ENCODE measurements around the gene GPR162. TPM values are rescaled to one million over a fixed set of nuclear protein-coding genes. Genes with fewer than 3 reads are reported as not detected.

Gene GPR162
- total and polyA plus RNA-seq, 2 of the 4 experiments (the other 2 are of a cell fraction): 2.9 to 6.0 TPM

DNA sequence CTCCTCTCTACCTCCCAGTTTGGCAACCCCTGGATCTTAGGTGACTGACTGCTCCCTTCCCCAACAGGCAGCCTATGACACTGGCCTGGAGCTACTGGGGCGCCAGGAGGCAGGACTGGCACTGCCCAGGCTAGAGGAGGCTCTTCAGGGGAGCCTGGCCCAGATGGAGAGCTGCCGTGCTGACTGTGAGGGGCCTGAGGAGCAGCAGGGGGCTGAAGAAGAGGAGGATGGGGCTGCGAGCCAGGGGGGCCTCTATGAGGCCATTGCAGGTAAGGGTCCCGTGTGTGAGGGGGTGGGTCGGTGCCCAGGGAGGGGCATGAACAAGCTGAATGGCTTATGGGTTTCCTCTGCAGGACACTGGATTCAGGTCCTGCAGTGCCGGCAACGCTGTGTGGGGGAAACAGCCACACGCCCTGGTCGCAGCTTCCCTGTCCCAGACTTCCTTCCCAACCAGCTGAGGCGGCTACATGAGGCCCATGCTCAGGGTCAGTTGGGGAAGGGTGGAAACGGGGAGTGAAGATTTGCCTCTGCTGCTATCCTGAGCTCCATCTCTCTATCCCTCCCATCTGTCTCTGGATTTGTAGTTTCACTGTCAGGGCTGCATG is 8.8 kb downstream of the GPR162 start:
- Histone ChIP-seq H3K4me2 (ENCODE audit: low read depth, low read length) (peak overlapping the region; percentile 85; the same call in 1 of the 2 replicates), H3K27me3 (ENCODE audit: control insufficient read depth, insufficient read depth, low read length) (no peaks in the 10 kb centered on the region), H3K79me1 (ENCODE audit: low read depth in 1 of 2, low read length in 2 of 2) (peaks cover 17 to 69% of the 10 kb centered on the region in 2 experiments), H3K9me1 (ENCODE audit: insufficient read depth, low read length) (peaks cover 6% of the 10 kb centered on the region; the same call in 1 of the 2 replicates), H3K14ac (replicated peaks; ENCODE audit: low read depth, low read length) (peak overlapping the region; percentile 41), H4K5ac (ENCODE audit: low read depth, low read length) (peak overlapping the region; percentile 4; the same call in 1 of the 2 replicates), H3K9me3 (ENCODE audit: control insufficient read depth, insufficient read depth, low read length) (no peaks in the 10 kb centered on the region), H3K23ac (ENCODE audit: low read depth, low read length) (peak overlapping the region; percentile 86; the same call in 1 of the 2 replicates), H3K4me1 (ENCODE audit: control insufficient read depth, insufficient read depth, low read length) (peaks cover 10% of the 10 kb centered on the region), H2BK120ac (ENCODE audit: low read depth, low read length) (no peak overlapping the region), H2AK9ac (replicated peaks; ENCODE audit: low read depth, low read length, poor library complexity) (peak overlapping the region; percentile 87), H3K36me3 (ENCODE audit: control insufficient read depth, insufficient read depth, low read length) (peaks cover 33% of the 10 kb centered on the region), H3K56ac (ENCODE audit: extremely low read depth, insufficient read depth, low read length) (no peak overlapping the region), H3K4ac (ENCODE audit: low read depth, low read length) (peak overlapping the region; percentile 66), H2BK20ac (ENCODE audit: low read depth, low read length) (no peak overlapping the region), H2AFZ (replicated peaks; ENCODE audit: low read length, poor library complexity) (peak overlapping the region; percentile 5), H4K91ac (ENCODE audit: insufficient read depth, low read depth, low read length) (no peak overlapping the region), H2BK5ac (ENCODE audit: low read depth, low read length, poor library complexity, severe bottlenecking) (no peak overlapping the region), H4K8ac (ENCODE audit: low read depth in 2 of 2, low read length in 2 of 2) (peak overlapping the region in 1 of 2 experiments; percentile 70; a peak in 2 of 4 replicates), H3K4me3 (ENCODE audit: insufficient read depth, low read depth, low read length) (no peak overlapping the region), H2AK5ac (ENCODE audit: low read depth, low read length) (peak overlapping the region; percentile 94; the same call in 1 of the 2 replicates), H3K9ac (ENCODE audit: low read depth, low read length) (peak overlapping the region; percentile 92), H2BK15ac (ENCODE audit: low read depth, low read length) (no peak overlapping the region), H4K20me1 (ENCODE audit: insufficient read depth, low read length) (peaks cover 9% of the 10 kb centered on the region), H3K27ac (ENCODE audit: insufficient read depth, low read length) (no peak overlapping the region), H3K18ac (ENCODE audit: low read depth, low read length) (no peak overlapping the region)
- ATAC-seq (ENCODE audit: low read depth) (no peak), DNase-seq (no peak)
- BruUV-seq (replicated peaks): no TSS peak
- no CpG with 5 or more reads among the region's 11 CpGs for WGBS, 2 experiments (ENCODE audit: extremely low coverage in 2 of 2, insufficient read length in 1 of 2)
- TF ChIP-seq FOS (IDR thresholded peaks at IDR 0.05; ENCODE audit: low read depth, low read length) (no peak), NFE2L2 (IDR thresholded peaks at IDR 0.05; ENCODE audit: low read depth, low read length) (no peak), MAFK (IDR thresholded peaks at IDR 0.05; ENCODE audit: low read depth, low read length) (no peak), CHD1 (IDR thresholded peaks at IDR 0.05; ENCODE audit: low read depth, low read length) (no peak)
- in situ Hi-C loops (cut with MboI; ENCODE audit: low sequenced_read_pairs) (no loop called here), intact Hi-C loops (cut with micrococcal nuclease) (no loop called here), dilution Hi-C loops (cut with HindIII; ENCODE audit: low sequenced_read_pairs, unreplicated experiment) (no loop called here)
- ChIA-PET POLR2A (ENCODE audit: unreplicated experiment) (interaction anchor here (1.1 to 1.4 kb wide), 2 partner anchors 21 to 37 kb away, joined by 3 to 5 read pairs; partner anchors contain the start of genes CDCA3 and TPI1), CTCF (no interaction called here)

All from IMR-90 (cell line).